ENCODE results near the gene UBL4A.

Gene UBL4A

GRCh38 chrX:154486396-154487207 is at the start of gene UBL4A:
Gene UBL4A (minus strand): TSS chrX:154486615. CDS start chrX:154486584, 31 bp downstream.
- peak; percentile 46 for DNase-seq

GRCh38 chrX:154535892-154536291 is 49.5 kb upstream of the UBL4A start:
- no peak for DNase-seq

GRCh38 chrX:154534526-154535322 is 48.3 kb upstream of the UBL4A start:
- peak; percentile 87 for DNase-seq

GRCh38 chrX:154532690-154533089 is 46.3 kb upstream of the UBL4A start:
- no peak for DNase-seq

GRCh38 chrX:154531626-154532025 is 45.2 kb upstream of the UBL4A start:
- DNase-seq = no peak

GRCh38 chrX:154530286-154530685 is 43.9 kb upstream of the UBL4A start:
- no peak for DNase-seq

GRCh38 chrX:154529206-154529612 is 42.8 kb upstream of the UBL4A start:
- no peak for DNase-seq

GRCh38 chrX:154526901-154527675 is 40.7 kb upstream of the UBL4A start:
- peak; percentile 63 for DNase-seq

- no peak for DNase-seq
These were observed 39.4 kb upstream of the UBL4A start for GRCh38 chrX:154525606-154526490.

GRCh38 chrX:154519389-154519788 is 33.0 kb upstream of the UBL4A start:
- DNase-seq = no peak

GRCh38 chrX:154517101-154517781 is 30.8 kb upstream of the UBL4A start:
- DNase-seq = no peak

GRCh38 chrX:154516656-154517100 is 30.3 kb upstream of the UBL4A start:
- no peak for DNase-seq

- peak; percentile 91 for DNase-seq
These were observed 29.7 kb upstream of the UBL4A start, which contains the start of gene FAM3A for GRCh38 chrX:154515966-154516655. Gene FAM3A (minus strand): TSS chrX:154516232. CDS start chrX:154515772, 460 bp downstream.

GRCh38 chrX:154515090-154515965 is 28.9 kb upstream of the UBL4A start:
- peak; percentile 9 for DNase-seq

- DNase-seq = no peak
These were observed 27.3 kb upstream of the UBL4A start for GRCh38 chrX:154513716-154514115.

GRCh38 chrX:154512879-154513553 is 26.6 kb upstream of the UBL4A start:
- DNase-seq = no peak

GRCh38 chrX:154511761-154512160 is 25.3 kb upstream of the UBL4A start:
- no peak for DNase-seq

- no peak for DNase-seq
These were observed 23.0 kb upstream of the UBL4A start for GRCh38 chrX:154509455-154509854.

GRCh38 chrX:154508384-154508745 is 21.9 kb upstream of the UBL4A start:
- DNase-seq = no peak
